GM23338 (cell line): ENCODE results near the gene PRPF31.

Experiments
- CREB1 ChIP-seq: fragments of 250-450 bp; sonication (Bioruptor Pico); IDR thresholded peaks from 2 replicates; pipeline ENCODE4 v1.5.0; 2020; ENCODE audit warnings: low read depth, mild to moderate bottlenecking, moderate library complexity
- CTCF ChIP-seq, 2 experiments: fragments of 200-600 bp in 1 of 2; sonication (generic) in 1 of 2; conservative IDR thresholded peaks; 2 replicates each; pipeline versions ENCODE4 v1.5.1 to v1.6.1; 2016 to 2017; ENCODE audit warnings: antibody characterized with exemption in 2 of 2, low read depth in 2 of 2, mild to moderate bottlenecking in 2 of 2, moderate library complexity in 1 of 2
- ETS1 ChIP-seq: IDR thresholded peaks from 2 replicates; pipeline ENCODE4 v1.6.1; 2016; ENCODE audit warnings: antibody characterized with exemption
- EZH2 ChIP-seq: fragments of 200-600 bp; sonication (generic); IDR thresholded peaks from one replicate; pipeline ENCODE4 v1.8.0; 2017; ENCODE audit warnings: antibody characterized with exemption, mild to moderate bottlenecking, low read depth; ENCODE audit not compliant: unreplicated experiment
- EZH2phosphoT487 ChIP-seq: fragments of 200-600 bp; sonication (generic); IDR thresholded peaks from one replicate; pipeline ENCODE4 v1.8.1; 2018; ENCODE audit warnings: antibody characterized with exemption; ENCODE audit not compliant: unreplicated experiment
- JUNB ChIP-seq: IDR thresholded peaks from one replicate; pipeline ENCODE4 v1.6.1; 2016; ENCODE audit warnings: antibody characterized with exemption; ENCODE audit not compliant: unreplicated experiment
- NANOG ChIP-seq: IDR thresholded peaks from 2 replicates; pipeline ENCODE4 v1.6.1; 2016; ENCODE audit warnings: antibody characterized with exemption, borderline replicate concordance
- POLR2AphosphoS5 ChIP-seq: IDR thresholded peaks from 2 replicates; pipeline ENCODE4 v1.6.1; 2016; ENCODE audit warnings: antibody characterized with exemption, low read depth
- REST ChIP-seq: IDR thresholded peaks from one replicate; pipeline ENCODE4 v1.6.1; 2018; ENCODE audit warnings: antibody characterized with exemption; ENCODE audit not compliant: unreplicated experiment

GRCh38 chr19:54095136-54095858, 20.3 kb upstream of the PRPF31 start:
- TF ChIP-seq CTCF (conservative IDR thresholded peaks at IDR 0.05; ENCODE audit: low read depth in 2 of 2): no peak
- TF ChIP-seq REST: no peak
- no peak for TF ChIP-seq CREB1 (CRISPR knock-in tag)
- TF ChIP-seq EZH2: no peak
- TF ChIP-seq POLR2AphosphoS5: no peak
- TF ChIP-seq EZH2phosphoT487: no peak
- no peak for TF ChIP-seq NANOG
- no peak for TF ChIP-seq ETS1
- TF ChIP-seq JUNB: no peak
